Lower lobe of right lung (tissue), 2 donors: ENCODE results near the gene TMIGD1. TPM values are rescaled to one million over a fixed set of nuclear protein-coding genes. Genes with fewer than 3 reads are reported as not detected.

Source experiments
- ATAC-seq, 2 donors: fragments of 200-7000 bp; cut with Tn5 transposase; one replicate each; pipeline ENCODE4 v1.9.1; 2020 to 2022; ENCODE audit warnings: mild to moderate bottlenecking in 2 of 2, moderate library complexity in 2 of 2
- DNase-seq: peaks from one replicate; pipeline ENCODE4 v3.0.0-alpha.2; 2020
- H3K27ac ChIP-seq: fragments of 200-600 bp; one replicate; pipeline ENCODE4 v1.8.0; 2022
- H3K27me3 ChIP-seq: fragments of 200-600 bp; one replicate; pipeline ENCODE4 v1.8.0; 2022; ENCODE audit warnings: low read depth
- H3K36me3 ChIP-seq: fragments of 200-600 bp; one replicate; pipeline ENCODE4 v1.8.0; 2022; ENCODE audit warnings: mild to moderate bottlenecking
- H3K4me1 ChIP-seq: fragments of 200-600 bp; one replicate; pipeline ENCODE4 v1.8.0; 2022
- H3K4me3 ChIP-seq: fragments of 200-600 bp; one replicate; pipeline ENCODE4 v1.8.0; 2022; ENCODE audit warnings: mild to moderate bottlenecking
- H3K9me3 ChIP-seq: fragments of 200-600 bp; one replicate; pipeline ENCODE4 v1.8.0; 2022
- CTCF ChIP-seq: fragments of 200-600 bp; IDR thresholded peaks from one replicate; pipeline ENCODE4 v1.8.0; 2022; ENCODE audit warnings: antibody characterized with exemption, mild to moderate bottlenecking
- intact Hi-C: fragments of 100-400 bp; cut with DNase I; formaldehyde crosslinking; loops from one replicate; pipeline ENCODE4 v1.11.0; 2022
- total RNA-seq: library from RNA; stranded (reverse); fragmentation: NEBNext Ultra II Directional; extraction: Animal tissue kit (Norgen Biotek cat#: 25700); gene quantifications from one replicate; pipeline ENCODE4 v1.2.1, GENCODE V29; 2021
- donor health status: DM: no; HTN: yes; CAD: no; lungs with severe emphysema.

The TMIGD1 gene
- total RNA-seq, 1 donor from 2014 or later, result not detected

GRCh38 chr17:30323262-30323894 lies 10.5 kb downstream of the TMIGD1 start:
- H3K4me1 ChIP-seq, result no peaks in the 10 kb centered on the region
- intact Hi-C loops, result no loop called here
- H3K9me3 ChIP-seq, result no peaks in the 10 kb centered on the region
- H3K4me3 ChIP-seq, result no peak overlapping the region
- H3K27ac ChIP-seq, result no peak overlapping the region
- H3K36me3 ChIP-seq, result no peaks in the 10 kb centered on the region
- DNase-seq, result no peak
- no peaks in the 10 kb centered on the region for H3K27me3 ChIP-seq
- TF ChIP-seq CTCF, result no peak
- ATAC-seq, result no peak

DNA sequence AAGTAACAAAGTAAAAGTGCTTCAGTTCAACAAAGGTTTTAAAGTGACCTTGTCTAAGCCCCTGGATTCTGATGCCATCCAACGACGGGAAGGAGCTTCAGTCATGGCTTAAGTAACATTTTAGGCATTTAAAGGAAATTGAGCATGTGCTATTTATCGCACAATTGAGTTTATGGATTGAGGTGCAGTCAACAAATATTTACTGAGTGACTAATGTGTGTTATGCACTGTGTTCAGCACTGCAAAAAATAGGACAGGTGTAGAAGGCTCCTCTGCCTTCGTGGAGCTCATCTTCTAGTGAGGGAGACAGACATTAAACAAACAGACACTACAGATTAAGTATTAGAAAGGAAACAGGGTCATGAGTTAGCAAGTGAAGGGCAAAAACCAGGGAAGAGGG lies 12.5 kb downstream of the TMIGD1 start:
- no peak overlapping the region for H3K27ac ChIP-seq
- intact Hi-C loops, result no loop called here
- H3K9me3 ChIP-seq, result no peaks in the 10 kb centered on the region
- TF ChIP-seq CTCF, result no peak
- H3K4me1 ChIP-seq, result no peaks in the 10 kb centered on the region
- H3K27me3 ChIP-seq, result no peaks in the 10 kb centered on the region
- ATAC-seq, result no peak
- H3K4me3 ChIP-seq, result no peak overlapping the region
- no peaks in the 10 kb centered on the region for H3K36me3 ChIP-seq
- no peak for DNase-seq

DNA sequence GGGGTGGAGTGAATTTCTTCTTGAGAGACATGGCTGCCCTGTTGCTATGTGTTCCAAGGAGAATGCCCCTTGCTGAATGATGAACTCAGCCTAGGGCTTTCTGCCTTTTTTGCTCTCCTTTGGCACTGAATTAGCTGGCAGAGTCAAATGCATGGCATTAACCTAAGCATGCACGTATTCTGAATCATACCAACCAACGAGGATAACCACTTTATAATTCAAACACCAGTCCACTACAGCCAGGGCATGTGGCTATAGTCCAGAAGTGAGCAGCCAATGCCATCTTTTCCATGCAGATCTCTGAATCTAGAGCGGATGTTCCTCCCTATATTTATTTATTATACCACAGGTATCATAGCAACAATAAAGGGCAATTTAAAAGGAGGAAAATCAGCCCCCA lies 15.7 kb downstream of the TMIGD1 start:
- no peak for ATAC-seq
- H3K36me3 ChIP-seq, result no peaks in the 10 kb centered on the region
- H3K4me3 ChIP-seq, result no peak overlapping the region
- TF ChIP-seq CTCF, result no peak
- intact Hi-C loops, result no loop called here
- no peak for DNase-seq
- no peak overlapping the region for H3K27ac ChIP-seq
- no peaks in the 10 kb centered on the region for H3K27me3 ChIP-seq
- no peaks in the 10 kb centered on the region for H3K4me1 ChIP-seq
- H3K9me3 ChIP-seq, result no peaks in the 10 kb centered on the region

- Histone ChIP-seq H3K27me3 (no peaks in the 10 kb centered on the region), H3K9me3 (no peaks in the 10 kb centered on the region), H3K36me3 (no peaks in the 10 kb centered on the region), H3K27ac (no peak overlapping the region), H3K4me3 (no peak overlapping the region), H3K4me1 (no peaks in the 10 kb centered on the region)
- peak in 1 of 2 donors; percentile 43 for ATAC-seq
- DNase-seq, result no peak
- intact Hi-C loops, result no loop called here
- no peak for TF ChIP-seq CTCF
Observed at GRCh38 chr17:30316736-30317135, 17.1 kb downstream of the TMIGD1 start.

GRCh38 chr17:30315106-30315505 lies 18.8 kb downstream of the TMIGD1 start:
- intact Hi-C loops, result no loop called here
- no peaks in the 10 kb centered on the region for H3K9me3 ChIP-seq
- TF ChIP-seq CTCF, result no peak
- H3K27me3 ChIP-seq, result no peaks in the 10 kb centered on the region
- DNase-seq (no peak), ATAC-seq (no peak)
- no peak overlapping the region for H3K4me3 ChIP-seq
- no peaks in the 10 kb centered on the region for H3K4me1 ChIP-seq
- no peaks in the 10 kb centered on the region for H3K36me3 ChIP-seq
- H3K27ac ChIP-seq, result no peak overlapping the region
